ENCODE data around the gene ARID5B. TPM values are rescaled to one million over a fixed set of nuclear protein-coding genes. Genes with fewer than 3 reads are reported as not detected.
"Not testable (repeated sequence)": the region's sequence is repeated elsewhere in the genome, so short reads cannot be mapped to it uniquely, and the experiment has no call there.

Gene ARID5B
- polyA plus RNA-seq, 3 donors: 1.00 to 2.5 (median 1.5) TPM

DNA sequence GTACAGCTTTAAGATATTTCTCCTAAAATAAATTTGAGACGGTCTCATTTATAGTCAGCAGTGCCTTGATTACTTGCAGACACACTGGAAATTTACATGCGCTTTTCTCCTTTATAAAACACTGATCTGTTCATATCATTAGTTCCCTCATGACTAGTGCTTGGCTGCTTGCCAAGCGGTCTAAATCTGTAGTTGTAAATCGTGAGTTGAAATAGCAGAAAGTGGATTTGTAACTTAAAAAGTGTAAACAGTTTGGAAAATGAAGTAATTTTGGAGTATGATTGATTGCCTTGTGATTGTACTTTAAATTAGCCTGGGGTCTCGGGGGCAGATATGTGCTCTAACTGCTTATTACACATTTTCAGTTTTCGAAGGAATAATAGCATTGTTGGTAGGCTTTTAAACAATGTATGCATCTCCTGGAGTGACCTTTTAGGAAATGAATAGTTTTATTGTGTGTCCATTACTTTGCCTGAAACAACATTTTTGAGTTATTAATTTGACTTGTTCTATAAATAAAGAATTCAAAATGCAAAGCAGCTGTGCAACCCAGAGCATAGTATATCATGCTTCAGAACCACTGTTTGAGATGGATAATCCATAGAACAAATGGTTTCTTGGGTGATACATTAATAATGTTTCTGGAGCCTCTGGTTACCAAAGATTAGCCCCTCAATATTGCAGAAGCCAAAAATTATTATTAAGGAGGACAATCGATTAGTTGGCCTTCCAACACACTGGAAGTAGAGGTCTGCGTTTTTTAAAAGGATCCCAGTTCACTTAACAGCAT is 73.3 kb downstream of the ARID5B start:
- no peak overlapping the region for H3K9ac ChIP-seq (ENCODE audit: insufficient read depth, low read length, poor library complexity, severe bottlenecking)
- peaks cover 14 to 19% of the 10 kb centered on the region in 2 donors for H3K4me1 ChIP-seq (ENCODE audit: control insufficient read depth in 1 of 2, insufficient read depth in 2 of 2, low read length in 2 of 2)
- Mint-ChIP-seq H3K36me3 (peaks cover 3% of the 10 kb centered on the region in 2 donors), H3K4me3 (no peak overlapping the region), H3K27ac (peak overlapping the region in 6 of 7 donors; percentile 24 to 71 (median 48)), H3K4me1 (peaks cover 24% of the 10 kb centered on the region), H3K9me3 (peaks cover 0 to 3% (median 0%) of the 10 kb centered on the region in 7 donors), H3K27me3 (ENCODE audit: low read depth in 3 of 3) (no peaks in the 10 kb centered on the region)
- no peaks in the 10 kb centered on the region for H3K27me3 ChIP-seq (ENCODE audit: control insufficient read depth in 2 of 2, insufficient read depth in 2 of 2, low read length in 2 of 2)
- H2AFZ ChIP-seq (ENCODE audit: insufficient read depth, low read depth, low read length, poor library complexity, severe bottlenecking): no peak overlapping the region
- intact Hi-C loops (cut with micrococcal nuclease): loop anchor here in 1 of 2 donors (10.0 kb wide), 1 partner anchor 60 kb away; no protein-coding TSS in a partner anchor
- TF ChIP-seq, protein P1, sequence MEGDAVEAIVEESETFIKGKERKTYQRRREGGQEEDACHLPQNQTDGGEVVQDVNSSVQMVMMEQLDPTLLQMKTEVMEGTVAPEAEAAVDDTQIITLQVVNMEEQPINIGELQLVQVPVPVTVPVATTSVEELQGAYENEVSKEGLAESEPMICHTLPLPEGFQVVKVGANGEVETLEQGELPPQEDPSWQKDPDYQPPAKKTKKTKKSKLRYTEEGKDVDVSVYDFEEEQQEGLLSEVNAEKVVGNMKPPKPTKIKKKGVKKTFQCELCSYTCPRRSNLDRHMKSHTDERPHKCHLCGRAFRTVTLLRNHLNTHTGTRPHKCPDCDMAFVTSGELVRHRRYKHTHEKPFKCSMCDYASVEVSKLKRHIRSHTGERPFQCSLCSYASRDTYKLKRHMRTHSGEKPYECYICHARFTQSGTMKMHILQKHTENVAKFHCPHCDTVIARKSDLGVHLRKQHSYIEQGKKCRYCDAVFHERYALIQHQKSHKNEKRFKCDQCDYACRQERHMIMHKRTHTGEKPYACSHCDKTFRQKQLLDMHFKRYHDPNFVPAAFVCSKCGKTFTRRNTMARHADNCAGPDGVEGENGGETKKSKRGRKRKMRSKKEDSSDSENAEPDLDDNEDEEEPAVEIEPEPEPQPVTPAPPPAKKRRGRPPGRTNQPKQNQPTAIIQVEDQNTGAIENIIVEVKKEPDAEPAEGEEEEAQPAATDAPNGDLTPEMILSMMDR (IDR thresholded peaks at IDR 0.05): no peak
- H3K27ac ChIP-seq (ENCODE audit: low read depth in 1 of 2, low read length in 2 of 2): no peak overlapping the region
- H4K20me1 ChIP-seq (ENCODE audit: insufficient read depth, low read length): no peaks in the 10 kb centered on the region
- DNase-seq: peak in 1 of 3 donors; percentile 10
- H3K9me3 ChIP-seq (replicated peaks in 1 of 2; ENCODE audit: control insufficient read depth in 1 of 2, insufficient read depth in 1 of 2, low read length in 2 of 2): no peaks in the 10 kb centered on the region
- no peak overlapping the region for H3K4me3 ChIP-seq (replicated peaks in 1 of 3; ENCODE audit: low read depth in 2 of 3, low read length in 3 of 3)
- no peaks in the 10 kb centered on the region for H3K79me2 ChIP-seq (ENCODE audit: insufficient read depth, low read length)
- H3K4me2 ChIP-seq (replicated peaks; ENCODE audit: extremely low read depth, low read length, poor library complexity, severe bottlenecking): no peak overlapping the region
- 63% methylated on average over 3 of the region's 8 CpGs for WGBS (ENCODE audit: insufficient coverage)
- H3K36me3 ChIP-seq (replicated peaks in 1 of 2; ENCODE audit: control insufficient read depth in 1 of 2, insufficient read depth in 2 of 2, low read length in 2 of 2): no peaks in the 10 kb centered on the region

DNA sequence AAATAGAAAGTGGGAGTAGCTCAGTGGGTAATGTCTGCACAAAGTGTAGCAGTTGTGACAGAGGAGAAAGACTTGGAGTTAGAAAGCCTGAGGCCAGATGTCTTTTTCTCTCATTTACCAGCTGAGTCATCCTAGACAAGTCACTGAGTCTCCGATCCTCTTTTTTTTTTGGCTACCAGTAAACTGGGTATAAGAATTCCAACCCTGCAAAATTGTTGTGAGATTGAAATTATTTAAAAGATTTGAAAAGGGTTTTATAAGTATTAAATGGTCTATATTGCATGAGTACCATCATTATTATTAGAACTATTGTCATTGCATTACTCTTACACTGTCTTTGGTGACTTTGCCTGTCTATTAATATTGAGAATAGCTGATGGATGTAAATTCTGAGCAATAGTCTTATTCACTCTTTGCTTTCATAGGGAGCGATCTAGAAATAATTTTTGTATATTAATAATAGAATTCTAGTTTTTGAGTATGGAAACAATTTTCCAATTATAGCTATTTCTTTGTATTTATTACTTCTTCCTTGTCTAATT is 74.0 kb downstream of the ARID5B start:
- Histone ChIP-seq H3K27ac (ENCODE audit: low read depth in 1 of 2, low read length in 2 of 2) (no peak overlapping the region), H3K9ac (ENCODE audit: insufficient read depth, low read length, poor library complexity, severe bottlenecking) (no peak overlapping the region), H3K4me3 (replicated peaks in 1 of 3; ENCODE audit: low read depth in 2 of 3, low read length in 3 of 3) (no peak overlapping the region), H2AFZ (ENCODE audit: insufficient read depth, low read depth, low read length, poor library complexity, severe bottlenecking) (no peak overlapping the region), H3K79me2 (ENCODE audit: insufficient read depth, low read length) (no peaks in the 10 kb centered on the region), H4K20me1 (ENCODE audit: insufficient read depth, low read length) (no peaks in the 10 kb centered on the region), H3K9me3 (replicated peaks in 1 of 2; ENCODE audit: control insufficient read depth in 1 of 2, insufficient read depth in 1 of 2, low read length in 2 of 2) (no peaks in the 10 kb centered on the region), H3K4me2 (replicated peaks; ENCODE audit: extremely low read depth, low read length, poor library complexity, severe bottlenecking) (no peak overlapping the region), H3K36me3 (replicated peaks in 1 of 2; ENCODE audit: control insufficient read depth in 1 of 2, insufficient read depth in 2 of 2, low read length in 2 of 2) (no peaks in the 10 kb centered on the region), H3K27me3 (ENCODE audit: control insufficient read depth in 2 of 2, insufficient read depth in 2 of 2, low read length in 2 of 2) (no peaks in the 10 kb centered on the region), H3K4me1 (ENCODE audit: control insufficient read depth in 1 of 2, insufficient read depth in 2 of 2, low read length in 2 of 2) (peaks cover 14 to 19% of the 10 kb centered on the region in 2 donors)
- WGBS (ENCODE audit: insufficient coverage): no CpG with 5 or more reads among the region's 2 CpGs
- intact Hi-C loops (cut with micrococcal nuclease): loop anchor here in 1 of 2 donors (10.0 kb wide), 1 partner anchor 59 kb away; no protein-coding TSS in a partner anchor
- peak in 2 of 3 donors; percentile 29 to 38 for DNase-seq
- Mint-ChIP-seq H3K27me3 (ENCODE audit: low read depth in 3 of 3) (no peaks in the 10 kb centered on the region), H3K36me3 (peaks cover 3% of the 10 kb centered on the region in 2 donors), H3K4me3 (no peak overlapping the region), H3K9me3 (peaks cover 0 to 3% (median 0%) of the 10 kb centered on the region in 7 donors), H3K27ac (peak overlapping the region in 4 of 7 donors; percentile 24 to 69 (median 48)), H3K4me1 (peaks cover 24% of the 10 kb centered on the region)
- TF ChIP-seq, protein P1 (IDR thresholded peaks at IDR 0.05): no peak

DNA sequence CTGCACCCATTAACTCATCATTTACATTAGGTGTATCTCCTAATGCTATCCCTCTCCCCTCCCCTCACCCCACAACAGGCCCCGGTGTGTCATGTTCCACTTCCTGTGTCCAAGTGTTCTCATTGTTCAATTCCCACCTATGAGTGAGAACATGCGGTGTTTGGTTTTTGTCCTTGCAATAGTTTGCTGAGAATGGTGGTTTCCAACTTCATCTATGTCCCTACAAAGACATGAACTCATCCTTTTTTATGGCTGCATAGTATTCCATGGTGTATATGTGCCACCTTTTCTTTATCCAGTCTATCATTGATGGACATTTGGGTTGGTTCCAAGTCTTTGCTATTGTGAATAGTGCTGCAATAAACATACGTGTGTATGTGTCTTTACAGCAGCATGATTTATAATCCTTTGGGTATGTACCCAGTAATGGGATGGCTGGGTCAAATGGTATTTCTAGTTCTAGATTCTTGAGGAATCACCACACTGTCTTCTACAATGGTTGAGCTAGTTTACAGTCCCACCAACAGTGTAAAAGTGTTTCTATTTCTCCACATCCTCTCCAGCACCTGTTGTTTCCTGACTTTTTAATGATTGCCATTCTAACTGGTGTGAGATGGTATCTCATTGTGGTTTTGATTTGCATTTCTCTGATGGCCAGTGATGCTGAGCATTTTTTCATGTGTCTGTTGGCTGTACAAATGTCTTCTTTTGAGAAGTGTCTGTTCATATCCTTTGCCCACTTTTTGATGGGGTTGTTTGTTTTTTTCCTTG is 75.6 kb downstream of the ARID5B start:
- not testable (repeated sequence) for H4K20me1 ChIP-seq (ENCODE audit: insufficient read depth, low read length); DNase-seq; H3K4me3 ChIP-seq (replicated peaks in 1 of 3; ENCODE audit: low read depth in 2 of 3, low read length in 3 of 3); H3K36me3 Mint-ChIP-seq; H3K4me3 Mint-ChIP-seq; H2AFZ ChIP-seq (ENCODE audit: insufficient read depth, low read depth, low read length, poor library complexity, severe bottlenecking); H3K27ac ChIP-seq (ENCODE audit: low read depth in 1 of 2, low read length in 2 of 2); H3K9me3 Mint-ChIP-seq; H3K9ac ChIP-seq (ENCODE audit: insufficient read depth, low read length, poor library complexity, severe bottlenecking); H3K4me2 ChIP-seq (replicated peaks; ENCODE audit: extremely low read depth, low read length, poor library complexity, severe bottlenecking); H3K27me3 ChIP-seq (ENCODE audit: control insufficient read depth in 2 of 2, insufficient read depth in 2 of 2, low read length in 2 of 2); H3K9me3 ChIP-seq (replicated peaks in 1 of 2; ENCODE audit: control insufficient read depth in 1 of 2, insufficient read depth in 1 of 2, low read length in 2 of 2); H3K79me2 ChIP-seq (ENCODE audit: insufficient read depth, low read length); H3K36me3 ChIP-seq (replicated peaks in 1 of 2; ENCODE audit: control insufficient read depth in 1 of 2, insufficient read depth in 2 of 2, low read length in 2 of 2); H3K27me3 Mint-ChIP-seq (ENCODE audit: low read depth in 3 of 3)
- Mint-ChIP-seq H3K4me1 (peaks cover 24% of the 10 kb centered on the region), H3K27ac (peak overlapping the region in 1 of 7 donors; percentile 44)
- 100% methylated on average over 1 of the region's 3 CpGs for WGBS (ENCODE audit: insufficient coverage)
- H3K4me1 ChIP-seq (ENCODE audit: control insufficient read depth in 1 of 2, insufficient read depth in 2 of 2, low read length in 2 of 2): peaks cover 14 to 19% of the 10 kb centered on the region in 2 donors
- intact Hi-C loops (cut with micrococcal nuclease): loop anchor here in 1 of 2 donors (10.0 kb wide), 1 partner anchor 58 kb away; no protein-coding TSS in a partner anchor
